Astrocyte (in vitro differentiated cells and primary cell): Measurements from ENCODE around the gene PSEN1. TPM values are rescaled to one million over a fixed set of nuclear protein-coding genes. Genes with fewer than 3 reads are reported as not detected.

Experiments used
- DNase-seq: peaks from one replicate; pipeline ENCODE4 v3.0.0-alpha.2; 2010; ENCODE audit warnings: low read depth
- FAIRE-seq: peaks from 2 replicates; lab custom pipeline; 2011; peaks lifted over from hg19 to GRCh38; lab: Jason Lieb, UNC
- H2AFZ ChIP-seq: 2 replicates; pipeline ENCODE4 v1.6.0; 2012; ENCODE audit warnings: low read depth, low read length, inconsistent platforms
- H3K27ac ChIP-seq: 2 replicates; pipeline ENCODE4 v1.5.1; 2011; ENCODE audit warnings: low read depth, low read length, inconsistent platforms
- H3K27me3 ChIP-seq: 2 replicates; pipeline ENCODE4 v1.6.0; 2011; ENCODE audit warnings: low read length, inconsistent platforms; ENCODE audit not compliant: insufficient read depth
- H3K36me3 ChIP-seq: 2 replicates; pipeline ENCODE4 v1.5.1; 2011; ENCODE audit warnings: low read length, inconsistent platforms; ENCODE audit not compliant: insufficient read depth
- H3K4me1 ChIP-seq: 2 replicates; pipeline ENCODE4 v1.5.1; 2011; ENCODE audit warnings: low read length, inconsistent platforms; ENCODE audit not compliant: insufficient read depth
- H3K4me2 ChIP-seq: 2 replicates; pipeline ENCODE4 v1.6.0; 2012; ENCODE audit warnings: low read length, inconsistent platforms
- H3K4me3 ChIP-seq: 2 replicates; pipeline ENCODE4 v1.5.1; 2011; ENCODE audit warnings: low read depth, mild to moderate bottlenecking, low read length, inconsistent platforms; ENCODE audit not compliant: insufficient read depth
- H3K79me2 ChIP-seq: 2 replicates; pipeline ENCODE4 v1.6.0; 2012; ENCODE audit warnings: mild to moderate bottlenecking, low read length, inconsistent platforms; ENCODE audit not compliant: insufficient read depth
- H3K9ac ChIP-seq: 2 replicates; pipeline ENCODE4 v1.6.0; 2012; ENCODE audit warnings: mild to moderate bottlenecking, low read length, inconsistent platforms
- H3K9me3 ChIP-seq: 2 replicates; pipeline ENCODE4 v1.5.1; 2012; ENCODE audit warnings: low read depth, mild to moderate bottlenecking, low read length, inconsistent platforms; ENCODE audit not compliant: insufficient read depth
- H4K20me1 ChIP-seq: 2 replicates; pipeline ENCODE4 v1.6.0; 2012; ENCODE audit warnings: low read length, inconsistent platforms; ENCODE audit not compliant: insufficient read depth
- H3K27ac Mint-ChIP-seq: one replicate; pipeline ENCODE4 v1.8.0; 2021; ENCODE audit warnings: mild to moderate bottlenecking, mixed read lengths; ENCODE audit not compliant: unreplicated experiment
- H3K27me3 Mint-ChIP-seq: one replicate; pipeline ENCODE4 v1.8.0; 2021; ENCODE audit warnings: low read depth, mixed read lengths; ENCODE audit not compliant: unreplicated experiment
- H3K36me3 Mint-ChIP-seq: one replicate; pipeline ENCODE4 v1.8.0; 2021; ENCODE audit warnings: low read depth, mixed read lengths; ENCODE audit not compliant: unreplicated experiment
- H3K4me1 Mint-ChIP-seq: one replicate; pipeline ENCODE4 v1.8.0; 2021; ENCODE audit warnings: low read depth, mixed read lengths; ENCODE audit not compliant: unreplicated experiment
- H3K4me3 Mint-ChIP-seq: one replicate; pipeline ENCODE4 v1.8.0; 2021; ENCODE audit warnings: mild to moderate bottlenecking, moderate library complexity, mixed read lengths; ENCODE audit not compliant: unreplicated experiment
- H3K9me3 Mint-ChIP-seq: one replicate; pipeline ENCODE4 v1.8.0; 2021; ENCODE audit warnings: mild to moderate bottlenecking, mixed read lengths; ENCODE audit not compliant: unreplicated experiment
- EZH2 ChIP-seq: IDR thresholded peaks from 2 replicates; pipeline ENCODE4 v1.6.1; 2012; ENCODE audit warnings: mild to moderate bottlenecking, low read length, inconsistent platforms; ENCODE audit not compliant: insufficient read depth
- total RNA-seq: library from RNA; stranded (reverse); gene quantifications from 2 replicates; pipeline ENCODE4 v1.2.1, GENCODE V29; 2021
- TF ChIP-seq, protein P1 (sequence below): IDR thresholded peaks from 2 replicates; pipeline ENCODE4 v1.5.1; 2011; ENCODE audit warnings: low read depth, mild to moderate bottlenecking, inconsistent platforms, low read length, moderate library complexity; ENCODE audit not compliant: insufficient read depth

The PSEN1 gene
- total RNA-seq, 1 donor from 2014 or later: 89.5 TPM

DNA sequence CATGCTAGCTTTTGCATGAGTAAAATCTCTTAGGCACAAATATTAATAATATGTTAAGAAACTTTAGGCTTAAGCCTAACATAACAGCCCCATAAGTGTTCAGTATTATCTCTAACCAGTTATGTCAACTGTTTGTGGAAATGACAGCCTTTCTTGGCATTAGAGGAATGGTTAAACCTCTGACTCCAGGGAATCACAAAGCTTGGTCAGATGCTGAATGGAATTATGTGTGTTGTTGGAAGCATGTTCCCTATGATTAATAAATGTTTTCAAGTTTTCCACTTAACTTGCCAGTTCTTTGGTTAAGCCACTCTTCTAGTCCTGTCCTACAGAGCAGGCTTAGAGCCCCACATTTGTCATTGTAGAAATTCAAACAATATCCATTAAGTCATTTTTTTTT is 17.0 kb downstream of the PSEN1 start:
- Histone ChIP-seq H3K27ac (no peak overlapping the region), H3K36me3 (peaks cover 16% of the 10 kb centered on the region), H2AFZ (no peak overlapping the region), H4K20me1 (peaks cover 12% of the 10 kb centered on the region), H3K4me2 (no peak overlapping the region), H3K4me3 (no peak overlapping the region), H3K27me3 (no peaks in the 10 kb centered on the region), H3K9me3 (no peaks in the 10 kb centered on the region), H3K9ac (no peak overlapping the region), H3K79me2 (peaks cover 6% of the 10 kb centered on the region), H3K4me1 (peaks cover 7% of the 10 kb centered on the region)
- peak; percentile 82 for DNase-seq
- Mint-ChIP-seq H3K27ac (peak overlapping the region; percentile 41), H3K4me1 (peaks cover 3% of the 10 kb centered on the region), H3K4me3 (no peak overlapping the region), H3K9me3 (no peaks in the 10 kb centered on the region), H3K36me3 (peaks cover 8% of the 10 kb centered on the region), H3K27me3 (no peaks in the 10 kb centered on the region)
- TF ChIP-seq, protein P1, sequence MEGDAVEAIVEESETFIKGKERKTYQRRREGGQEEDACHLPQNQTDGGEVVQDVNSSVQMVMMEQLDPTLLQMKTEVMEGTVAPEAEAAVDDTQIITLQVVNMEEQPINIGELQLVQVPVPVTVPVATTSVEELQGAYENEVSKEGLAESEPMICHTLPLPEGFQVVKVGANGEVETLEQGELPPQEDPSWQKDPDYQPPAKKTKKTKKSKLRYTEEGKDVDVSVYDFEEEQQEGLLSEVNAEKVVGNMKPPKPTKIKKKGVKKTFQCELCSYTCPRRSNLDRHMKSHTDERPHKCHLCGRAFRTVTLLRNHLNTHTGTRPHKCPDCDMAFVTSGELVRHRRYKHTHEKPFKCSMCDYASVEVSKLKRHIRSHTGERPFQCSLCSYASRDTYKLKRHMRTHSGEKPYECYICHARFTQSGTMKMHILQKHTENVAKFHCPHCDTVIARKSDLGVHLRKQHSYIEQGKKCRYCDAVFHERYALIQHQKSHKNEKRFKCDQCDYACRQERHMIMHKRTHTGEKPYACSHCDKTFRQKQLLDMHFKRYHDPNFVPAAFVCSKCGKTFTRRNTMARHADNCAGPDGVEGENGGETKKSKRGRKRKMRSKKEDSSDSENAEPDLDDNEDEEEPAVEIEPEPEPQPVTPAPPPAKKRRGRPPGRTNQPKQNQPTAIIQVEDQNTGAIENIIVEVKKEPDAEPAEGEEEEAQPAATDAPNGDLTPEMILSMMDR: no peak
- peak; percentile 45 for FAIRE-seq

GRCh38 chr14:73162251-73162650 is 25.9 kb downstream of the PSEN1 start:
- TF ChIP-seq, protein P1: no peak
- TF ChIP-seq EZH2: no peak
- Mint-ChIP-seq H3K36me3 (peaks cover 16% of the 10 kb centered on the region), H3K27me3 (no peaks in the 10 kb centered on the region), H3K4me1 (no peaks in the 10 kb centered on the region), H3K9me3 (no peaks in the 10 kb centered on the region), H3K4me3 (no peak overlapping the region), H3K27ac (no peak overlapping the region)
- H3K9ac ChIP-seq: no peak overlapping the region
- no peaks in the 10 kb centered on the region for H4K20me1 ChIP-seq
- no peak overlapping the region for H3K4me2 ChIP-seq
- no peaks in the 10 kb centered on the region for H3K79me2 ChIP-seq
- no peak for DNase-seq
- no peaks in the 10 kb centered on the region for H3K27me3 ChIP-seq
- H3K4me3 ChIP-seq: no peak overlapping the region
- no peak overlapping the region for H3K27ac ChIP-seq
- no peak overlapping the region for H2AFZ ChIP-seq
- peaks cover 4% of the 10 kb centered on the region for H3K36me3 ChIP-seq
- no peaks in the 10 kb centered on the region for H3K9me3 ChIP-seq
- FAIRE-seq: no peak
- H3K4me1 ChIP-seq: no peaks in the 10 kb centered on the region

DNA sequence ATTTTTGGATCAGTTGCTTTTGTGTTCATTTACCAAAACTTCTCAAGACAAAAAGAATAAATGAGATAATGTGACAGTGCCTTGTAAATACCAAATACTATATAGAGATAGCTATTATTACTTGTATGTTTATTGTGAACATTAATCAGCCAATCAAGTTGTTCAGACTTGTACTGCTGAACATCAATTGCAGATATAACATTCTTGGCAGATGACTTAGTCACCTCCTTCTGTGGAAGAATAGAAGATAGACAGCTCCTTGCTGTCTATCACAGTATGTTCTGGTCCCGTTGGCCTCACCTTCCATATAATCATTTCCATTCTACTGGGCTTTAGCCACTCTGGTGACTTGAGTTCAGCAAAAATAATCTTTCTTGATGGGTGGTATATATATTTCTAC is 30.1 kb downstream of the PSEN1 start:
- Histone ChIP-seq H3K27me3 (no peaks in the 10 kb centered on the region), H3K79me2 (no peaks in the 10 kb centered on the region), H3K27ac (no peak overlapping the region), H3K4me3 (no peak overlapping the region), H3K9me3 (no peaks in the 10 kb centered on the region), H3K9ac (no peak overlapping the region), H3K4me1 (no peaks in the 10 kb centered on the region), H4K20me1 (no peaks in the 10 kb centered on the region), H3K36me3 (peaks cover 12% of the 10 kb centered on the region), H3K4me2 (no peak overlapping the region), H2AFZ (no peak overlapping the region)
- DNase-seq: no peak
- Mint-ChIP-seq H3K27ac (peak overlapping the region; percentile 18), H3K27me3 (no peaks in the 10 kb centered on the region), H3K4me3 (no peak overlapping the region), H3K4me1 (no peaks in the 10 kb centered on the region), H3K9me3 (no peaks in the 10 kb centered on the region), H3K36me3 (peaks cover 26% of the 10 kb centered on the region)
- TF ChIP-seq, protein P1: no peak
- TF ChIP-seq EZH2: no peak
- FAIRE-seq: no peak
